Pancreas (tissue), 10 donors: ENCODE results near the gene HS6ST2. TPM values are rescaled to one million over a fixed set of nuclear protein-coding genes. Genes with fewer than 3 reads are reported as not detected.

Experiments
- ATAC-seq, 4 donors: fragments of 200-7000 bp; cut with Tn5 transposase; one replicate each; pipeline versions ENCODE4 v1.8.0 to v1.9.1; 2020; ENCODE audit warnings: mild to moderate bottlenecking in 4 of 4, moderate library complexity in 4 of 4
- DNase-seq, 6 donors: peaks; one replicate each; pipeline ENCODE4 v3.0.0-alpha.2; 2020
- FAIRE-seq: peaks from 2 replicates; lab custom pipeline; 2012; peaks lifted over from hg19 to GRCh38; lab: Jason Lieb, UNC
- H3K27ac ChIP-seq, 4 donors: fragments of 200-600 bp; sonication (generic); 1 replicate in 3 of 4; 2 replicates in 1 of 4; pipeline versions ENCODE4 v1.5.0 to v1.8.0; 2020
- H3K27me3 ChIP-seq, 4 donors: fragments of 200-600 bp; one replicate each; pipeline ENCODE4 v1.8.0; 2021
- H3K36me3 ChIP-seq, 3 donors: fragments of 200-600 bp; sonication (generic) in 1 of 3; one replicate each; pipeline versions ENCODE4 v1.5.0 to v1.8.0; 2020 to 2021
- H3K4me1 ChIP-seq, 3 donors: fragments of 200-600 bp; one replicate each; pipeline ENCODE4 v1.8.0; 2021
- H3K4me3 ChIP-seq, 4 donors: fragments of 200-600 bp; sonication (generic) in 2 of 4; one replicate each; pipeline versions ENCODE4 v1.5.0 to v1.8.0; 2020 to 2021
- H3K9me3 ChIP-seq, 4 donors: fragments of 200-600 bp; one replicate each; pipeline ENCODE4 v1.8.0; 2021
- WGBS, 2 donors: extraction: QIAGEN DNeasy Blood & Tissue Kit; methylation state at CpG; one replicate each; pipeline ENCODE4 v1.1.7; 2013; 5-methylcytosine and 5-hydroxymethylcytosine counted together
- intact Hi-C, 3 donors: fragments of 100-400 bp; cut with DNase I; formaldehyde crosslinking; loops; one replicate each; pipeline versions ENCODE4 v1.11.1 to v1.14.2; 2022
- polyA plus RNA-seq, 2 donors: library from polyadenylated mRNA; stranded (reverse); fragments of 200-250 nt; gene quantifications; one replicate each; pipeline ENCODE4 v1.2.3, GENCODE V29; 2013
- total RNA-seq, 6 donors: library from RNA; stranded (reverse); fragmentation: NEBNext Ultra II Directional in 4 of 6; extraction: Animal tissue kit (Norgen Biotek cat#: 25700) in 4 of 6; gene quantifications; one replicate each; pipeline versions ENCODE4 v1.2.1 to v1.2.4, GENCODE V29; 2021 to 2023
- TF ChIP-seq, protein P1 (sequence below), 4 donors: fragments of 200-600 bp; sonication (generic) in 3 of 4; IDR thresholded peaks; one replicate each; pipeline versions ENCODE4 v1.5.0 to v1.8.0; 2021; ENCODE audit warnings: antibody characterized with exemption in 4 of 4
- donor health status: healthy with polysubstance abuse.
- donor health status: DM: no; HTN: no; CAD: no; lungs with moderate emphysema.
- donor health status: DM: no; HTN: no; CAD: no.
- donor health status: control.
- donor health status: control.
- donor health status: Bipolar disorder and iron deficiency.
- donor health status: DM: yes; HTN: yes; CAD: no.
- donor health status: DM: no; HTN: no; CAD: no.
- donor health status: DM: no; HTN: no; CAD: no.
- donor health status: DM: yes; HTN: yes; CAD: no.

The HS6ST2 gene
- total and polyA plus RNA-seq, 8 donors, result 0.72 to 5.9 (median 3.4) TPM

DNA sequence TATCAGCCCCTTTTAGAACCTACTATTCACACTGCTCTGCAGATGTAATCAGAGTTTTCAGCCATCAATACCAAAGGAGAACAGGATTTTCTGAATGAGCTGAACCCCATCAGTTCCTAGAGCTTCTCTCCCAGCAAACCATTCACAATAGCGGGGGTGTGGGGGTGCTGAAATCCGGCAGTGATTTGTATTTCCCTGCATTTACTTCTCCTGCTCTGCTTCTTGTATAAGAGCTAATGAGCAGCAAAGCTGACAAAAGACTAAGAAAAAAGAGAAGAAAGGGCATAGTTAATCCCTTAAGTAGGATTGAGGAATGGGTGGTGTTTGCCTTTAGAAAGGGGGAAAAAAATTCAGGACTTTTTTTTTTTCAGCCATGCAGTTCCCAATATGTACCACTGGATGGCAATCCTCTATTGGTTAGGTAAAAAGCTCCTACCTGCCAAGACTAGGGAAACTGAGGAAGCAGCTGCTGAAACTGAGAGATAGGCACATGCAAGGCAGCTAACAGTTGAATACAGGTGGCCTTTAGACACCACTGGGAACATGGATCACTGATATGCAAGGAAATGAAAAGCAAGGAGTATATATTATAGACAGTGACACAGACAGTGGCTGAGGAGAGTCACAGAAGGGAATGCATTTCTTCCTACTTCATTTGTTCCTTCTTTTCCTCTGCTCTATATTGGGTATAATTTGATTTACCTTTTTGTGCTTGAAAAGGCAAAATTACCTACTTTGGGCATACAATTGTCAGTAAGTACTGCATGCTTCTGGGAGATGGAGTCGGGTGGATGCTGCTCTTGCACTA lies 217.9 kb downstream of the HS6ST2 start:
- H3K27me3 ChIP-seq, result no peaks in the 10 kb centered on the region
- intact Hi-C loops, result no loop called here

DNA sequence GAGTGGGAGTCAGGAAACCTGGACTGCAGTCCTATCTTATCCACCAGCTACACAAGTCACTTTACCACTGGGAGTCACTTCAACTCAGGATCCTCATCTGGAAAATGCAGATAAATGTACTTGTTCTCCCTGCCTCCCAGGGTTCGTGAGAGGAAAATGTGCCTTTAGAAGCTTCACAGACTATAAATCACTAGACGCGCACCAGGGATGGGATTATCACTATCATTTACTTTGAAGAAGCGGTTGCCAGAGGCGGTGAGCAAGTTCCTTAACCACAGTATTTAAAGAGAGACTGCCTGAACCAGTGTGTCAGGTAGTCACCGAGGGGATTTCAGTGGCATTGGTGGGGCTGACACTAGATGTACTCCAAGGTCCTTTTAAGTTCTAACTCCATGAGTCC lies 219.5 kb downstream of the HS6ST2 start:
- TF ChIP-seq, protein P1, sequence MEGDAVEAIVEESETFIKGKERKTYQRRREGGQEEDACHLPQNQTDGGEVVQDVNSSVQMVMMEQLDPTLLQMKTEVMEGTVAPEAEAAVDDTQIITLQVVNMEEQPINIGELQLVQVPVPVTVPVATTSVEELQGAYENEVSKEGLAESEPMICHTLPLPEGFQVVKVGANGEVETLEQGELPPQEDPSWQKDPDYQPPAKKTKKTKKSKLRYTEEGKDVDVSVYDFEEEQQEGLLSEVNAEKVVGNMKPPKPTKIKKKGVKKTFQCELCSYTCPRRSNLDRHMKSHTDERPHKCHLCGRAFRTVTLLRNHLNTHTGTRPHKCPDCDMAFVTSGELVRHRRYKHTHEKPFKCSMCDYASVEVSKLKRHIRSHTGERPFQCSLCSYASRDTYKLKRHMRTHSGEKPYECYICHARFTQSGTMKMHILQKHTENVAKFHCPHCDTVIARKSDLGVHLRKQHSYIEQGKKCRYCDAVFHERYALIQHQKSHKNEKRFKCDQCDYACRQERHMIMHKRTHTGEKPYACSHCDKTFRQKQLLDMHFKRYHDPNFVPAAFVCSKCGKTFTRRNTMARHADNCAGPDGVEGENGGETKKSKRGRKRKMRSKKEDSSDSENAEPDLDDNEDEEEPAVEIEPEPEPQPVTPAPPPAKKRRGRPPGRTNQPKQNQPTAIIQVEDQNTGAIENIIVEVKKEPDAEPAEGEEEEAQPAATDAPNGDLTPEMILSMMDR (IDR thresholded peaks at IDR 0.05), result no peak
- 71 to 91% methylated on average over 6 of the region's 6 CpGs for WGBS, 2 donors
- Histone ChIP-seq H3K4me1 (no peaks in the 10 kb centered on the region), H3K36me3 (no peaks in the 10 kb centered on the region), H3K27me3 (no peaks in the 10 kb centered on the region), H3K9me3 (no peaks in the 10 kb centered on the region), H3K4me3 (no peak overlapping the region), H3K27ac (no peak overlapping the region)
- DNase-seq (no peak), FAIRE-seq (no peak), ATAC-seq (no peak)
- intact Hi-C loops, result no loop called here

More for the DNA sequence above, 217.9 kb downstream of the HS6ST2 start:
- no peaks in the 10 kb centered on the region for H3K36me3 ChIP-seq
- FAIRE-seq (no peak), DNase-seq (no peak), ATAC-seq (no peak)
- WGBS, 2 donors, result 80 to 93% methylated on average over 3 of the region's 3 CpGs
- H3K4me1 ChIP-seq, result no peaks in the 10 kb centered on the region
- TF ChIP-seq, protein P1 (IDR thresholded peaks at IDR 0.05), result peak; percentile 11 to 50 (median 43)
- H3K9me3 ChIP-seq, result no peaks in the 10 kb centered on the region
- no peak overlapping the region for H3K4me3 ChIP-seq
- H3K27ac ChIP-seq, result no peak overlapping the region

DNA sequence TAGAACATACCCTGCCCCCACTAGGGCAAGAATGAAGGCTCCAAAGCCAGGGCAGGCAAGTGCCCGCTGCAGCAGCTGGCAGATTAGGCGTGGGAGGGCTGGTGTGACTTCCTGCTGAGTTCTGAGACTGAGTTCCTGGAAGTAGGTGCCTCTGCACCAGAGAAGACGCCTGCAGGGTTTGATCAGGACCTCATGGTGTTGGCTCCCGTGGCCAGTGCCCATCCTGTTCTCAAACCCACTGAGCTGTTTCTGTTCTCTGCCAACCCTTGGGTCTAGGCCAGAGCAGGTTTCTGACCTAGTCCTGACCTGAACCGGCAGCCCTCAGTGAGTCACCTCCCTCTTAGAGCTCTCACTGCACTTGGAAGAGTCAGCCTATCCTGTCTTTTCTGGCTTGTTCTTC lies 220.7 kb downstream of the HS6ST2 start:
- no peak overlapping the region for H3K27ac ChIP-seq
- FAIRE-seq, result no peak
- H3K4me1 ChIP-seq, result no peaks in the 10 kb centered on the region
- no peaks in the 10 kb centered on the region for H3K27me3 ChIP-seq
- H3K36me3 ChIP-seq, result no peaks in the 10 kb centered on the region
- intact Hi-C loops, result no loop called here
- peak in 1 of 6 donors; percentile 17 for DNase-seq
- TF ChIP-seq, protein P1 (IDR thresholded peaks at IDR 0.05), result no peak
- peak in 3 of 4 donors; percentile 24 to 27 (median 26) for ATAC-seq
- no peak overlapping the region for H3K4me3 ChIP-seq
- no peaks in the 10 kb centered on the region for H3K9me3 ChIP-seq
- WGBS, 2 donors, result 46 to 58% methylated on average over 5 of the region's 5 CpGs

DNA sequence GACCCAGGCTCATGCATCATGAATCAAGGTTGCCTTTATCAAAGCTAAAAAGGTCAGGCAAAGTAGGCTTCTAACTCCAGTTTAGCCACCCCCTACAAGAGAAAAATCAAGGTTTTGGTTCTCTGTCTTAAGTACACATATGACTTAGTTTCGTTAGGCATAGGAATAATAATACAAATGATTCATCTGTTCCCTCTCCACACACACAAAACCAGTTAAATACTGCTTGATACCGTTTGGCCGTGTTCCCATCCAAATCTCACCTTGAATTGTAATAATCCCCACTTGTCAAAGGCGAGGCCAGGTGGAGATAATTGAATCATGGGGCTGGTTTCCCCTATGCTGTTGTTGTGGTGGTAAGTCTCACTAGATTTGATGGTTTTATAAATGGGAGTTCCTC lies 226.2 kb downstream of the HS6ST2 start:
- TF ChIP-seq, protein P1 (IDR thresholded peaks at IDR 0.05), result no peak
- 49 to 60% methylated on average over 4 of the region's 4 CpGs for WGBS, 2 donors
- Histone ChIP-seq H3K4me3 (no peak overlapping the region), H3K9me3 (no peaks in the 10 kb centered on the region), H3K27me3 (no peaks in the 10 kb centered on the region), H3K36me3 (no peaks in the 10 kb centered on the region), H3K4me1 (no peaks in the 10 kb centered on the region), H3K27ac (no peak overlapping the region)
- no peak for FAIRE-seq
- no peak for DNase-seq
- intact Hi-C loops, result no loop called here
- no peak for ATAC-seq

DNA sequence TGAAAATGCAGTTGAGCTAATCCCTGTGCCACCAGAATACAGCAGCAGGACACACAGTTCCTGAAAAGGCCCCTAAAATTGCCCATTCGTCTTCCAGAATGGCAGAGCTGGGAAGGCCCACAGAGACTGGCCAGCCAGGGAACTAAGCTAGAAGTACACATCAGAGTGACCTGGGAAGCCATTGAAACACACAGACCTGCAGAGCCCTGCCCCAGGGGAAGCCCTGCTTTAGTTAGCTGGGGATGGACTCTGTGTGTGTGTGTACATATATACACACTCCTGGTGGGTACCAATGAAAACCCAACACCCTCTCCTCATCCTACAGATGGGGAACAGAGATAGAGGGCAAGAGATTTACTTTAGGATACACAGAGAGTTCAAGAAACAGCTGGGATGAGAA lies 227.7 kb downstream of the HS6ST2 start:
- ATAC-seq, result no peak
- Histone ChIP-seq H3K27ac (no peak overlapping the region), H3K9me3 (no peaks in the 10 kb centered on the region), H3K4me3 (no peak overlapping the region), H3K27me3 (no peaks in the 10 kb centered on the region), H3K36me3 (no peaks in the 10 kb centered on the region), H3K4me1 (no peaks in the 10 kb centered on the region)
- intact Hi-C loops, result no loop called here
- DNase-seq, result no peak
- TF ChIP-seq, protein P1 (IDR thresholded peaks at IDR 0.05), result no peak
- no peak for FAIRE-seq
- 57 to 89% methylated on average over 1 of the region's 1 CpG for WGBS, 2 donors
